WTC11 (cell line): Measurements from ENCODE around the gene FER. TPM values are rescaled to one million over a fixed set of nuclear protein-coding genes. Genes with fewer than 3 reads are reported as not detected.

ENCODE experiments used
- ATAC-seq: fragments of 200-7000 bp; cut with Tn5 transposase; 2 replicates; pipeline ENCODE4 v1.10.0; 2021; ENCODE audit warnings: mild to moderate bottlenecking, moderate library complexity
- CTCF ChIA-PET: fragments of 300-600 bp; sonication (Branson Sonifier 250); formaldehyde crosslinking; loops from one replicate; lab custom pipeline; 2021; ENCODE audit warnings: antibody characterized with exemption; lab: Charles Lee
- POLR2A ChIA-PET: fragments of 350-600 bp; sonication (Branson Sonifier 250); formaldehyde crosslinking; loops from one replicate; lab custom pipeline; 2021; ENCODE audit warnings: antibody characterized with exemption; lab: Charles Lee
- DNase-seq: peaks from one replicate; pipeline ENCODE4 v3.0.0; 2021; ENCODE audit warnings: low spot score
- H3K27ac Mint-ChIP-seq: 2 replicates; pipeline ENCODE4 v1.8.0; 2021; ENCODE audit warnings: mixed read lengths
- H3K27me3 Mint-ChIP-seq: 2 replicates; pipeline ENCODE4 v1.8.0; 2021; ENCODE audit warnings: low read depth, mild to moderate bottlenecking, moderate library complexity, mixed read lengths
- H3K36me3 Mint-ChIP-seq: 2 replicates; pipeline ENCODE4 v1.8.0; 2021; ENCODE audit warnings: mixed read lengths
- H3K4me1 Mint-ChIP-seq: 2 replicates; pipeline ENCODE4 v1.8.0; 2022; ENCODE audit warnings: mixed read lengths
- H3K4me3 Mint-ChIP-seq: 2 replicates; pipeline ENCODE4 v1.8.0; 2021; ENCODE audit warnings: mild to moderate bottlenecking, moderate library complexity, mixed read lengths
- H3K9me3 Mint-ChIP-seq: 2 replicates; pipeline ENCODE4 v1.8.0; 2021; ENCODE audit warnings: mixed read lengths
- ARID4B ChIP-seq: sonication (generic); formaldehyde crosslinking; IDR thresholded peaks from 2 replicates; pipeline ENCODE4 v1.8.0; 2023; ENCODE audit warnings: missing genetic modification reagents, mild to moderate bottlenecking, borderline replicate concordance
- ATF1 ChIP-seq: sonication (generic); formaldehyde crosslinking; IDR thresholded peaks from 2 replicates; pipeline ENCODE4 v1.8.1; 2023; ENCODE audit warnings: mild to moderate bottlenecking, moderate library complexity, missing genetic modification reagents
- E2F5 ChIP-seq: sonication (generic); formaldehyde crosslinking; IDR thresholded peaks from 2 replicates; pipeline ENCODE4 v1.8.1; 2022; ENCODE audit warnings: mild to moderate bottlenecking, moderate library complexity, missing genetic modification reagents
- NFYB ChIP-seq: sonication (generic); formaldehyde crosslinking; conservative IDR thresholded peaks from 2 replicates; pipeline ENCODE4 v1.8.0; 2022; ENCODE audit warnings: low read depth, missing genetic modification reagents
- NR3C1 ChIP-seq: sonication (generic); formaldehyde crosslinking; conservative IDR thresholded peaks from 2 replicates; pipeline ENCODE4 v1.8.1; 2023; ENCODE audit warnings: low read depth, mild to moderate bottlenecking, missing genetic modification reagents
- RELA ChIP-seq: sonication (generic); formaldehyde crosslinking; IDR thresholded peaks from 2 replicates; pipeline ENCODE4 v1.8.1; 2022; ENCODE audit warnings: missing genetic modification reagents, mild to moderate bottlenecking, borderline replicate concordance
- ZBTB21 ChIP-seq: sonication (generic); formaldehyde crosslinking; IDR thresholded peaks from 2 replicates; pipeline ENCODE4 v1.8.1; 2023; ENCODE audit warnings: mild to moderate bottlenecking, missing genetic modification reagents, borderline replicate concordance
- ZNF219 ChIP-seq: sonication (generic); formaldehyde crosslinking; IDR thresholded peaks from 2 replicates; pipeline ENCODE4 v1.8.0; 2023; ENCODE audit warnings: missing genetic modification reagents, mild to moderate bottlenecking, borderline replicate concordance
- ZNF425 ChIP-seq: fragments of 250-450 bp; sonication (Bioruptor Pico); conservative IDR thresholded peaks from 2 replicates; pipeline ENCODE4 v1.9.0; 2021; ENCODE audit warnings: mild to moderate bottlenecking
- total RNA-seq: library from RNA; stranded (reverse); gene quantifications from 3 replicates; pipeline ENCODE4 v1.2.3, GENCODE V29; 2021
- TF ChIP-seq, protein P1 (sequence below): fragments of 250-450 bp; sonication (Bioruptor Pico); IDR thresholded peaks from 2 replicates; pipeline ENCODE4 v1.8.0; 2021; ENCODE audit warnings: mild to moderate bottlenecking

Gene FER
- total RNA-seq, 1 experiment from 2014 or later: 13.8 TPM

DNA sequence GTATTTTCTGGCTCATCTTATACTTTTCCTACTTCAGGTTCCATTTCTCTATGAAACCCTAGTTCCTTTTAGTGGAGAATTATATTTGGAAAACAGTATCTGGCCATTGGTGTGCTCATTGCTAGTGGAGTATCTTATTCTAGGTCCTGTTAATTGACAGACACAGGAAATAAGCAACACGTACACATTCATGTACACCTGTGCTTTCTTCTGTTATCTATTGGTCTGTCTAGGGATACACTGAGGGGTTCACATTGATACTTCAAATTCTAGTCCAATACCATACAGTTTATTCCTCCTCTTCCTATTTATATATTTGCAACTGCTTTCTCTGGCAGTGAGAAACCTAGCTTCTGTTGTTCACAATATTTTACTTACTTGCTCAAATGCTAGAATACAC lies 110.2 kb downstream of the FER start:
- Mint-ChIP-seq H3K4me1 (no peaks in the 10 kb centered on the region), H3K36me3 (0 out of 2 replicates have a peak, but pooled peaks cover 2% of the 10 kb centered on the region), H3K27me3 (no peaks in the 10 kb centered on the region), H3K4me3 (no peak overlapping the region), H3K27ac (no peak overlapping the region)
- ATAC-seq (no peak), DNase-seq (no peak)
- ChIA-PET POLR2A (no interaction called here), CTCF (no interaction called here)
- TF ChIP-seq ZBTB21 (CRISPR knock-in tag): no peak
- no peak for TF ChIP-seq NR3C1 (CRISPR knock-in tag)
- TF ChIP-seq, all 79 proteins: peak for 0
- peaks cover 3% of the 10 kb centered on the region; the same call in 1 of the 2 replicates for H3K9me3 Mint-ChIP-seq

DNA sequence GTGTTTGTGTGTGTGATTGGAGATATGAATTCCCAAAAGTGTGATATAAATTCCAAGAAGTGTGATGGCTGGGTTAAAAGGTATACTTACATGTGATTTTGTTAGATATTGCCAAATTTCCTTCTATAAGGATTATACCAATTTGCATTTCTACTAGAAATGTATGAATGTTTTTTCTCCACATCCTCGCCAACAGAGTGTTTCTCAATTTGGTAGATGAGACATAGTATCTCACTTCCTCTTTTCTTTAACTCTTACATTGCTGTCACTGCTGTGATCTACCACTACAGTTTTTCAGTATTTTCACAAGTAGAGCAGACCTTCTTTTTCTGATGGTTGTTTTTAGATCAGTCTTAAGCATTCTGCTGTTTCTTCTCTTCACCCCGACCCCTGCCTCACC lies 111.3 kb downstream of the FER start:
- POLR2A ChIA-PET: no interaction called here
- ATAC-seq: no peak

More for the DNA sequence above, 111.3 kb downstream of the FER start:
- Mint-ChIP-seq H3K4me3 (no peak overlapping the region), H3K27me3 (no peaks in the 10 kb centered on the region), H3K9me3 (peaks cover 3% of the 10 kb centered on the region; the same call in 1 of the 2 replicates), H3K36me3 (0 out of 2 replicates have a peak, but pooled peaks cover 2% of the 10 kb centered on the region), H3K4me1 (no peaks in the 10 kb centered on the region), H3K27ac (no peak overlapping the region)
- CTCF ChIA-PET: no interaction called here
- no peak for DNase-seq
- no peak for TF ChIP-seq ARID4B
- TF ChIP-seq ZNF219 (CRISPR knock-in tag): no peak
- TF ChIP-seq, protein P1, sequence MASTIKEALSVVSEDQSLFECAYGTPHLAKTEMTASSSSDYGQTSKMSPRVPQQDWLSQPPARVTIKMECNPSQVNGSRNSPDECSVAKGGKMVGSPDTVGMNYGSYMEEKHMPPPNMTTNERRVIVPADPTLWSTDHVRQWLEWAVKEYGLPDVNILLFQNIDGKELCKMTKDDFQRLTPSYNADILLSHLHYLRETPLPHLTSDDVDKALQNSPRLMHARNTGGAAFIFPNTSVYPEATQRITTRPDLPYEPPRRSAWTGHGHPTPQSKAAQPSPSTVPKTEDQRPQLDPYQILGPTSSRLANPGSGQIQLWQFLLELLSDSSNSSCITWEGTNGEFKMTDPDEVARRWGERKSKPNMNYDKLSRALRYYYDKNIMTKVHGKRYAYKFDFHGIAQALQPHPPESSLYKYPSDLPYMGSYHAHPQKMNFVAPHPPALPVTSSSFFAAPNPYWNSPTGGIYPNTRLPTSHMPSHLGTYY (CRISPR knock-in tag): no peak
- TF ChIP-seq ATF1 (CRISPR knock-in tag): no peak
- TF ChIP-seq ZNF425 (CRISPR knock-in tag): no peak
- TF ChIP-seq RELA (CRISPR knock-in tag): no peak
- no peak for TF ChIP-seq E2F5 (CRISPR knock-in tag)
- TF ChIP-seq NFYB (CRISPR knock-in tag): no peak
